Subcutaneous abdominal adipose tissue (tissue), 5 donors: Measurements from ENCODE around the gene CEBPZOS.
"Not testable (repeated sequence)": the region's sequence is repeated elsewhere in the genome, so short reads cannot be mapped to it uniquely, and the experiment has no call there.

Source experiments
- H3K27ac ChIP-seq: one replicate; pipeline ENCODE4 v1.7.0; 2013; ENCODE audit warnings: low read depth, mild to moderate bottlenecking, inconsistent platforms, low read length, moderate library complexity
- H3K27me3 ChIP-seq, 5 donors: one replicate each; pipeline ENCODE4 v1.7.0; 2013; ENCODE audit warnings: low read length in 5 of 5, inconsistent platforms in 1 of 5; ENCODE audit not compliant: control insufficient read depth in 5 of 5, insufficient read depth in 4 of 5
- H3K36me3 ChIP-seq, 5 donors: one replicate each; pipeline ENCODE4 v1.7.0; 2013; ENCODE audit warnings: low read length in 5 of 5; ENCODE audit not compliant: control insufficient read depth in 5 of 5, insufficient read depth in 5 of 5
- H3K4me1 ChIP-seq, 5 donors: one replicate each; pipeline ENCODE4 v1.7.0; 2013; ENCODE audit warnings: low read length in 5 of 5, mild to moderate bottlenecking in 3 of 5, moderate library complexity in 1 of 5; ENCODE audit not compliant: control insufficient read depth in 5 of 5, insufficient read depth in 5 of 5
- H3K4me3 ChIP-seq, 5 donors: one replicate each; pipeline ENCODE4 v1.7.0; 2013; ENCODE audit warnings: low read length in 5 of 5, low read depth in 1 of 5
- H3K9ac ChIP-seq, 5 donors: one replicate each; pipeline ENCODE4 v1.7.0; 2013; ENCODE audit warnings: low read length in 5 of 5, mild to moderate bottlenecking in 4 of 5, moderate library complexity in 3 of 5
- H3K9me3 ChIP-seq, 5 donors: one replicate each; pipeline ENCODE4 v1.7.0; 2013; ENCODE audit warnings: low read length in 5 of 5; ENCODE audit not compliant: control insufficient read depth in 5 of 5
- donor health status: healthy.
- donor health status: healthy.
- donor health status: healthy.
- donor health status: healthy.
- donor health status: healthy.

CEBPZOS gene

DNA sequence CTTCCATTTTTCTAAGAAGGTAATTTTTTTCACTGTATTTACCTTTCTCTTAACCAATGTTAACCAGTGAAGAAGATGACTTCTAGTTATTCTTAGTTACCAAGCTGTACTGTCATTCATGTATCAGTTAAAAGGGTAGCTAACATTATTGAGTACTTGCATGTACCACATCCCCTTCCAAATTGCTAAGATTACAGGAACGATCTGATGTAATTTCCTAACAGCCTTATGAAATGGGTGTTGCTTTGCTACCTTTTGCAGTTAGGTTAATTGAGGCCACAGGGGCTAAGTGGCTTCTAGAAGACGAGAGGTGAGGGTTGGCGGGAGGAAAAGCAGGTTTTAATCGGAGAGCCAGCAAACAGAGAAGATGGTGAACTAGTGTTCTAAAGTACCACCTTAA is 6.0 kb upstream of the CEBPZOS start:
- H3K9me3 ChIP-seq = no peaks in the 10 kb centered on the region
- H3K9ac ChIP-seq = no peak overlapping the region
- no peak overlapping the region for H3K27ac ChIP-seq
- H3K36me3 ChIP-seq = no peaks in the 10 kb centered on the region
- H3K4me3 ChIP-seq = no peak overlapping the region
- no peaks in the 10 kb centered on the region for H3K4me1 ChIP-seq
- peaks cover 0 to 3% (median 0%) of the 10 kb centered on the region in 5 donors for H3K27me3 ChIP-seq

DNA sequence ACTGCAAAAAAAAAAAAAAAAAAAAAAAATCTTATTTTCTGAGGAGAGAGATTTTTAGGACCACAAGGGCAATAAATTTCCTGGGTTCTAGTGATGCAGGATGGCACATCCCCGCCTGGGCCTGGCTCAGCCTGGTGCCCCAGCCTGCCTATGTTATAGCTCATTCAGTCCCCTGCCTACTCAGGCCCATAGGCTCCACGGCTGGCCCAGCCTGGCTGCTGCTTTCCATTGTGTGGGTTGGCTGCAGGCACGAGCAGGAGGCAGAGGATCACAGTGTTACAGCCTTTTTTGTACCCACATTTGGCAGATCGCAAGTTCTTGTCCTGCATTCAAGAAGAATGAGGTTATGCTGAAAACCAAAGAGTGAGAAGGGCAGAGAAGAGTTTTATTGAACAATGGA is 5.0 kb upstream of the CEBPZOS start:
- Histone ChIP-seq H3K27me3 (no peaks in the 10 kb centered on the region), H3K4me3 (no peak overlapping the region), H3K4me1 (peaks cover 0 to 6% (median 3%) of the 10 kb centered on the region in 5 donors), H3K27ac (no peak overlapping the region), H3K9me3 (no peaks in the 10 kb centered on the region), H3K36me3 (no peaks in the 10 kb centered on the region), H3K9ac (no peak overlapping the region)

DNA sequence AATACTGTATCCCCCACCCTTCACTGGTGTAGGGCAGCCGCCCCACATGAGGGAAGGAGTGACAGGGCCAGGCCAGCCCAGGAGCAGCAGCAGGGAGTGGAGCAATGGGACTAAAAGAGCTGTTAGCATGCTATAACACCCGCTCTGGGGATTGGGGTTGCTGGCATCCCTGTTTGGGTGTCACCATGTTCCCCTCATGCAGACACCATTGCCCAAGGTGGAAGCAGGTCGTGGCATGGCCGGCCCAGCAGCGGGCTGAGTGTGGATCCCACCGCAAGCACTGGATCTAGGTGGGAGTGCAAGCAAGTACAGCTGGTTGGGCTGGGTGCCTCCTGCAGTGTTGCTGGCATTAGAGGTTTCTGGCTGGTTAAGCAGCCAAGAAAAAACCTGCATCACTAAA is 4.5 kb upstream of the CEBPZOS start:
- H3K9ac ChIP-seq = no peak overlapping the region
- H3K27ac ChIP-seq = no peak overlapping the region
- no peaks in the 10 kb centered on the region for H3K9me3 ChIP-seq
- no peaks in the 10 kb centered on the region for H3K27me3 ChIP-seq
- peaks cover 0 to 7% (median 4%) of the 10 kb centered on the region in 5 donors for H3K4me1 ChIP-seq
- H3K4me3 ChIP-seq = no peak overlapping the region
- H3K36me3 ChIP-seq = no peaks in the 10 kb centered on the region

DNA sequence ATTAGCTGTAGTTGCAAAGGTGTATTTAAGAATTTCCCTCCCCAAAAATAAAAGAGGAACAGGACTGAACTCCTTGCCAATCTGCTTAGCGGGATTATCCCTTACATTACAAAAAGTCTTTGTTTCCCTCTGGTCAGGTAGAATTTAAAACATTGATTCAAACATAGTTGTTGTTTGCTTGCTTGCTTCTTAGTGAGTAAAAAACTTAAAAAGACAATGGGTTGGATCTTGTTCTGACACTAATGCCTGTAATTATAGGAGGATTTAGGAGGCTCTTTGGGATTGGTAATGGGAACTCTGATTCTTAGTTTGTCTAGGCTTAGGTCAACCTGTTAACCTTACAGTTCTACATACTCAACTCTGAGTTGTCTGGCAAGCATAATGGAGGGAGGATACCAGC is 3.7 kb upstream of the CEBPZOS start:
- H3K9ac ChIP-seq = no peak overlapping the region
- no peaks in the 10 kb centered on the region for H3K36me3 ChIP-seq
- H3K4me1 ChIP-seq = peaks cover 0 to 15% (median 12%) of the 10 kb centered on the region in 5 donors
- no peaks in the 10 kb centered on the region for H3K27me3 ChIP-seq
- no peak overlapping the region for H3K4me3 ChIP-seq
- H3K27ac ChIP-seq = no peak overlapping the region
- no peaks in the 10 kb centered on the region for H3K9me3 ChIP-seq

DNA sequence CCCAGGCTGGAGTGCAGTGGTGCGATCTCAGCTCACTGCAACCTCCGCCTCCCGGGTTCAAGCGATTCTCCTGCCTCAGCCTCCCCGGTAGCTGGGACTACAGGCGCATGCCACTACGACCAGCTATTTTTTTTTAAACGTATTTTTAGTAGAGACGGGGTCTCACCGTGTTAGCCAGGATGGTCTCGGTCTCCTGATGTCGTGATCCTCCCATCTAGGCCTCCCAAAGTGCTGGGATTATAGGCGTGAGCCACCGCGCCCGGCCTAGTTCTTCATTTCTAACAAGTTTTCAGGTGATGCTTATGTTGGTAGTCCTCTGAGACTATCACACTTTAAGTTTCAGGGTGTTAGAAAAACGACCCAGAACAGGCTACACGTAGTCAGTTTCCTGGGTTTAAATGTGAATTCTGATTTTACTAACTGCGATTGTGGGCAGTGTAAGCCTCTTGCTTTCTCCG is 405 bp upstream of the CEBPZOS start:
- H3K9me3 ChIP-seq, H3K36me3 ChIP-seq, H3K27me3 ChIP-seq: not testable (repeated sequence)
- Histone ChIP-seq H3K4me3 (peak overlapping the region; percentile 77 to 94 (median 85)), H3K4me1 (peaks cover 0 to 20% (median 16%) of the 10 kb centered on the region in 5 donors), H3K27ac (peak overlapping the region; percentile 91), H3K9ac (peak overlapping the region; percentile 68 to 96 (median 87))

DNA sequence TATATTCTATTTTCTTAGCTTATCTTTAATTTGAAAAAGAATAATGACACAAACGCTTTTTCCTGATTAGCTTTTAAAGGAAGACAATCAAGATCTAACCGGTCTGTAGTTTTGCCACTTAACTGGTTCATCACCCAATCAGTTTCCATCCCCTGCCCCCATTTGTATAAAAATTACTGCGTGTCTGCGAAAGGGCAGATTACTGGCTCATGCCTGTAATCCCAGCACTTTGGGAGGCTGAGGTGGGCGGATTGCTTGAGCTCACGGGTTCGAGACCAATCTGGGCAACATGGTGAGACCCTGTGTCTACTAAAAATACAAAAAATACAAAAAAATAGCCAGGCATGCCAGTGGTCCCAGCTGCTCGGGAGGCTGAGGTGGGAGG is 2.4 kb downstream of the CEBPZOS start:
- H3K9me3 ChIP-seq = peaks cover 2 to 4% (median 3%) of the 10 kb centered on the region in 5 donors
- H3K27me3 ChIP-seq = no peaks in the 10 kb centered on the region
- H3K27ac ChIP-seq = no peak overlapping the region
- no peak overlapping the region for H3K9ac ChIP-seq
- peaks cover 0 to 20% (median 16%) of the 10 kb centered on the region in 5 donors for H3K4me1 ChIP-seq
- peaks cover 13 to 23% (median 20%) of the 10 kb centered on the region in 5 donors for H3K36me3 ChIP-seq
- no peak overlapping the region for H3K4me3 ChIP-seq

DNA sequence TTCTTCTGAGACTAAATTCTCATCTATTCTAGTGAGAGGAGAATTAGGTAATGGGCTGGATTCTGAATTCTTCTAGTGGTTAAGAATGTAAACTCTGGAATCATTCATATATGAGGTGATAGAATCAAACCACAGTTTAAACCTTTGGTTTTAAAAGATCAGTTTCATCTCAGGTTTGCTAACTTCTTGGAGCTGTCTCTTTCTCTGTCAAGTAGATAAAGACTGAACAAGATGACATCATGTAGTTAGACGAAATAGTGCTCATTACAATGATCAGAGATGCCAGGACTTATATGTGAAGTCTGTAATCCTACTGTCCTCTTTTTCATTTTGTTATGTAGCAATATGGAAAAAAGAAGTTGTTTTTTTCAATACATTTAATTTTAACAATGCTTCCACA is 4.9 kb downstream of the CEBPZOS start:
- Histone ChIP-seq H3K9ac (no peak overlapping the region), H3K27me3 (no peaks in the 10 kb centered on the region), H3K9me3 (peaks cover 4 to 6% (median 5%) of the 10 kb centered on the region in 5 donors), H3K27ac (no peak overlapping the region), H3K4me1 (peaks cover 0 to 15% (median 14%) of the 10 kb centered on the region in 5 donors), H3K36me3 (peaks cover 27 to 46% (median 32%) of the 10 kb centered on the region in 5 donors), H3K4me3 (no peak overlapping the region)

DNA sequence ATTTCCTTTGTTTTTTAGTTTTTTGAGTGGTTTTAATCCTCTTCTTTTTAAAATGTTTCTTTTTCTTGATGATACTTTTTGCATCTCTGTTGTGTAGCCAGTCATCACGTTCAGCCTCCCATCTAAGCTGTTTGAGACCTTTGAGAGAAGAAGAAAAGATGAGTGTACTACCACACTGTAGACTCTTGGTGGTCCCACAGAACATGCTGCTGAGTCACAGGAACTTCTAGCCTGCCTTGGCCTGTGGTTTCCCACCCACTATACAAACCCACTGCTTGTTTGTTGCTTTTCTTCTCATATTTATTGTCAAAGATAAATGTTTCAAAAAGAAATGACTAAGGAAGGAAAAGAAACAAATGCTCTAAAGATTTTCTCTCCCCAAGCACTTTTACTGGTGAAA is 5.5 kb downstream of the CEBPZOS start:
- Histone ChIP-seq H3K36me3 (peaks cover 29 to 51% (median 37%) of the 10 kb centered on the region in 5 donors), H3K9ac (no peak overlapping the region), H3K9me3 (peaks cover 4 to 8% (median 5%) of the 10 kb centered on the region in 5 donors), H3K27me3 (no peaks in the 10 kb centered on the region), H3K27ac (no peak overlapping the region), H3K4me1 (peaks cover 0 to 15% (median 10%) of the 10 kb centered on the region in 5 donors), H3K4me3 (no peak overlapping the region)

DNA sequence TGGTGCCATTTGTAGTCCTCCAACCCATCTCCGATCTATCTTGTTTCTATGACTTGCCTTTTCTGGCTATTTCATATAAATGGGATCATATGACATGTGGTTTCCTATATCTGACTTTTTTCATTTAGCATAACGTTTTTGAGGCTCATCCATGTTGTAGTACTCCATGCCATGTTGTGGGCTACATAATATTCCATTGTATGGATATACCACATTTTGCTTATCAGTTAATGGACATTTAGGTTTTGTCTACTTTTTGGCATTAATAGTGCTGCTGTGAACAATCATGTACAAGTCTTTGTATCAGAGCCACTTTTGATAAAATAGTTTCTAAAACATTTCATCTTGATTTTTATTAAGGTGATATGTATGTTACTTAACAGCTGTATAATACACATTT is 7.4 kb downstream of the CEBPZOS start:
- H3K27me3 ChIP-seq = no peaks in the 10 kb centered on the region
- no peak overlapping the region for H3K4me3 ChIP-seq
- H3K9ac ChIP-seq = no peak overlapping the region
- H3K36me3 ChIP-seq = peaks cover 33 to 56% (median 48%) of the 10 kb centered on the region in 5 donors
- H3K4me1 ChIP-seq = peaks cover 0 to 2% (median 0%) of the 10 kb centered on the region in 5 donors
- peaks cover 4 to 14% (median 5%) of the 10 kb centered on the region in 5 donors for H3K9me3 ChIP-seq
- H3K27ac ChIP-seq = no peak overlapping the region

DNA sequence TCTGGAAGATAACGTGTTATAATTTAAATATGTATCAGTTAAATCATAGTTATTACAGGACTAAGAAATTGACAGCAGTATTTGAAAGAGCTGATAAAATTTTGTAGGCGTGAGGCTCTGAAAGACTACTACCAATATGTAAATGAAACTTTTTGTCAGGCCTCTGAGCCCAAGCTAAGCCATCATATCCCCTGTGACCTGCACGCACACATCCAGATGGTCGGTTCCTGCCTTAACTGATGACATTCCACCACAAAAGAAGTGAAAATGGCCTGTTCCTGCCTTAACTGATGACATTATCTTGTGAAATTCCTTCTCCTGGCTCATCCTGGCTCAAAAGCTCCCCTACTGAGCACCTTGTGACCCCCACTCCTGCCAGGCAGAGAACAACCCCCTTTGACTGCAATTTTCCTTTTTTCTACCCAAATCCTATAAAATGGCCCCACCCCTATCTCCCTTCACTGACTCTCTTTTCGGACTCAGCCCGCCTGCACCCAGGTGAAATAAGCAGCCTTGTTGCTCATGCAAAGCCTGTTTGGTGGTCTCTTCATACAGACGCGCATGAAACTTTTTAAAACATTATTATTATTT is 8.9 kb downstream of the CEBPZOS start:
- not testable (repeated sequence) for H3K27me3 ChIP-seq, H3K4me1 ChIP-seq, H3K9ac ChIP-seq, H3K27ac ChIP-seq, H3K4me3 ChIP-seq
- Histone ChIP-seq H3K36me3 (peaks cover 47 to 70% (median 63%) of the 10 kb centered on the region in 5 donors), H3K9me3 (peaks cover 4 to 19% (median 8%) of the 10 kb centered on the region in 5 donors)
